ENCODE measurements around the gene PLEKHO2.

Gene PLEKHO2

GRCh38 chr15:64883100-64883581, 41.4 kb downstream of the PLEKHO2 start:
- TF ChIP-seq EZH2phosphoT487 (conservative IDR thresholded peaks at IDR 0.05; ENCODE audit: low read length) (no peak), CTCF (IDR thresholded peaks at IDR 0.05; ENCODE audit: insufficient read depth, low read length, poor library complexity, severe bottlenecking) (no peak)
- Histone ChIP-seq H3K27ac (ENCODE audit: low read depth, low read length) (no peak overlapping the region), H3K9me3 (ENCODE audit: insufficient read depth, low read length) (no peaks in the 10 kb centered on the region), H2AFZ (ENCODE audit: low read depth, low read length, severe bottlenecking) (no peak overlapping the region), H3K4me3 (ENCODE audit: insufficient read depth, low read length, poor library complexity, severe bottlenecking) (no peak overlapping the region), H3K4me2 (ENCODE audit: low read depth, low read length, poor library complexity, severe bottlenecking) (no peak overlapping the region), H4K20me1 (ENCODE audit: low read depth, low read length) (no peaks in the 10 kb centered on the region), H3K9ac (ENCODE audit: low read length) (no peak overlapping the region), H3F3A (ENCODE audit: insufficient read depth) (no peaks in the 10 kb centered on the region), H3K27me3 (ENCODE audit: low read length) (no peaks in the 10 kb centered on the region), H3K9me2 (replicated peaks; ENCODE audit: insufficient read depth, low read length) (no peaks in the 10 kb centered on the region), H3K79me2 (ENCODE audit: insufficient read depth, low read length) (no peaks in the 10 kb centered on the region), H3K36me3 (ENCODE audit: low read length) (no peaks in the 10 kb centered on the region)

- no peak overlapping the region for H3K4me2 ChIP-seq (ENCODE audit: low read depth, low read length, poor library complexity, severe bottlenecking)
- no peaks in the 10 kb centered on the region for H3K9me3 ChIP-seq (ENCODE audit: insufficient read depth, low read length)
- no peaks in the 10 kb centered on the region for H3K9me2 ChIP-seq (replicated peaks; ENCODE audit: insufficient read depth, low read length)
- H2AFZ ChIP-seq (ENCODE audit: low read depth, low read length, severe bottlenecking): no peak overlapping the region
- H3K27ac ChIP-seq (ENCODE audit: low read depth, low read length): no peak overlapping the region
- no peaks in the 10 kb centered on the region for H3K36me3 ChIP-seq (ENCODE audit: low read length)
- no peak for TF ChIP-seq CTCF (IDR thresholded peaks at IDR 0.05; ENCODE audit: insufficient read depth, low read length, poor library complexity, severe bottlenecking)
- TF ChIP-seq EZH2phosphoT487 (conservative IDR thresholded peaks at IDR 0.05; ENCODE audit: low read length): no peak
- H3F3A ChIP-seq (ENCODE audit: insufficient read depth): no peaks in the 10 kb centered on the region
- H3K4me3 ChIP-seq (ENCODE audit: insufficient read depth, low read length, poor library complexity, severe bottlenecking): no peak overlapping the region
- H3K79me2 ChIP-seq (ENCODE audit: insufficient read depth, low read length): no peaks in the 10 kb centered on the region
- H3K27me3 ChIP-seq (ENCODE audit: low read length): no peaks in the 10 kb centered on the region
- H4K20me1 ChIP-seq (ENCODE audit: low read depth, low read length): no peaks in the 10 kb centered on the region
- no peak overlapping the region for H3K9ac ChIP-seq (ENCODE audit: low read length)
Observed at GRCh38 chr15:64883997-64884511, 42.3 kb downstream of the PLEKHO2 start.

GRCh38 chr15:64884679-64885078, 43.0 kb downstream of the PLEKHO2 start:
- H3K36me3 ChIP-seq (ENCODE audit: low read length): no peaks in the 10 kb centered on the region
- TF ChIP-seq CTCF (IDR thresholded peaks at IDR 0.05; ENCODE audit: insufficient read depth, low read length, poor library complexity, severe bottlenecking) (no peak), EZH2phosphoT487 (conservative IDR thresholded peaks at IDR 0.05; ENCODE audit: low read length) (no peak)
- no peaks in the 10 kb centered on the region for H3K9me3 ChIP-seq (ENCODE audit: insufficient read depth, low read length)
- no peak overlapping the region for H3K27ac ChIP-seq (ENCODE audit: low read depth, low read length)
- H2AFZ ChIP-seq (ENCODE audit: low read depth, low read length, severe bottlenecking): no peak overlapping the region
- no peaks in the 10 kb centered on the region for H3K9me2 ChIP-seq (replicated peaks; ENCODE audit: insufficient read depth, low read length)
- no peak overlapping the region for H3K4me3 ChIP-seq (ENCODE audit: insufficient read depth, low read length, poor library complexity, severe bottlenecking)
- H3F3A ChIP-seq (ENCODE audit: insufficient read depth): no peaks in the 10 kb centered on the region
- no peaks in the 10 kb centered on the region for H3K27me3 ChIP-seq (ENCODE audit: low read length)
- H3K4me2 ChIP-seq (ENCODE audit: low read depth, low read length, poor library complexity, severe bottlenecking): no peak overlapping the region
- H3K9ac ChIP-seq (ENCODE audit: low read length): no peak overlapping the region
- H4K20me1 ChIP-seq (ENCODE audit: low read depth, low read length): no peaks in the 10 kb centered on the region
- H3K79me2 ChIP-seq (ENCODE audit: insufficient read depth, low read length): no peaks in the 10 kb centered on the region
